ENCODE measurements around the gene BRD4. TPM values are rescaled to one million over a fixed set of nuclear protein-coding genes. Genes with fewer than 3 reads are reported as not detected.

BRD4 gene
- polyA plus RNA-seq, 3 donors from 2014 or later = 4.3 to 16.7 (median 7.0) TPM

DNA sequence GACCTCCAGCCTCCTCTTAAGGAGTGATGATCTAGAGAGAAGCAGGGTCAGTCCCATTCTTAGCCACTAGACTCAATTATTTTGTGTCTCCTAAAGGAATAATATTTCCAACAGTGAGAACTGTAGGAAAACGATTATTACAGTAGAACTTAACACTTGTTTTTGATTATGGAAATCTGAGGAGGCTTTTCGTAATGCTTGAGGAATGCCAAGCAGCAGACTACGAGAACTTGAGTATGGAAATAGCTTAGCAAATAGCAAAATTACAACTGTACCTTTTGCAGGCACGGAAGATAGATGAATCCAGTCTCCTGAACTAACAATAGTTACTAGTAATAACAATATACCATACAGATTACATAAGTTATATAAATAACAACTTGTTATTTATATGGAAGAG is 12.2 kb downstream of the BRD4 start:
- Mint-ChIP-seq H3K27me3 (ENCODE audit: low read depth in 3 of 3) (no peaks in the 10 kb centered on the region), H3K4me3 (peak overlapping the region in 3 of 5 donors; percentile 34 to 48 (median 42)), H3K36me3 (no peaks in the 10 kb centered on the region), H3K4me1 (peaks cover 88 to 90% of the 10 kb centered on the region in 2 donors), H3K27ac (peak overlapping the region in 3 of 6 donors; percentile 25 to 47 (median 46)), H3K9me3 (peaks cover 0 to 2% (median 0%) of the 10 kb centered on the region in 6 donors)
- DNase-seq = no peak

DNA sequence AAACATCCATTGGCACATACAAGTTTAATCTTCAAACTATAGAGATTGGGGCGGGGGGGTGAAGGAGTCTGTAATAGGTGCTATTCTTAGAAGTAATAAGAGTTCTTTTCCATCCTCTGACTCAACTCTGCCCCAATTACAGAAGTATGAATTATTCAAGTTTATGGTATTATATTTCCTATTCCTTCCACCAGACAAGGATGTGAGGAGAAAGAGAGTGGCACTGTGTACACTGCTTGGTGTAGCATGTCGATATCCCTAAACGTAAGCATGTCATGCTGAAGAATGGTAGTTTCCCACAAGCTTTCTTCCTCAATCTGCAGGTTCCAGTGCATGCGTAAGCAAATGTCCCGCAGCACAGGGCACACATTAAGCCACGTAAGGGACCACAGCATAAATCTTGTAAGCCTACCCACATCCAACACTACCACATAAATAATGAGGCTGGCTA is 14.1 kb downstream of the BRD4 start:
- H3K27ac Mint-ChIP-seq = peak overlapping the region; percentile 48 to 84 (median 64)
- peaks cover 85 to 89% of the 10 kb centered on the region in 2 donors for H3K4me1 Mint-ChIP-seq
- H3K9me3 Mint-ChIP-seq = no peaks in the 10 kb centered on the region
- H3K4me3 Mint-ChIP-seq = peak overlapping the region; percentile 17 to 74 (median 60)
- DNase-seq = no peak
- H3K27me3 Mint-ChIP-seq (ENCODE audit: low read depth in 3 of 3) = no peaks in the 10 kb centered on the region
- no peaks in the 10 kb centered on the region for H3K36me3 Mint-ChIP-seq

DNA sequence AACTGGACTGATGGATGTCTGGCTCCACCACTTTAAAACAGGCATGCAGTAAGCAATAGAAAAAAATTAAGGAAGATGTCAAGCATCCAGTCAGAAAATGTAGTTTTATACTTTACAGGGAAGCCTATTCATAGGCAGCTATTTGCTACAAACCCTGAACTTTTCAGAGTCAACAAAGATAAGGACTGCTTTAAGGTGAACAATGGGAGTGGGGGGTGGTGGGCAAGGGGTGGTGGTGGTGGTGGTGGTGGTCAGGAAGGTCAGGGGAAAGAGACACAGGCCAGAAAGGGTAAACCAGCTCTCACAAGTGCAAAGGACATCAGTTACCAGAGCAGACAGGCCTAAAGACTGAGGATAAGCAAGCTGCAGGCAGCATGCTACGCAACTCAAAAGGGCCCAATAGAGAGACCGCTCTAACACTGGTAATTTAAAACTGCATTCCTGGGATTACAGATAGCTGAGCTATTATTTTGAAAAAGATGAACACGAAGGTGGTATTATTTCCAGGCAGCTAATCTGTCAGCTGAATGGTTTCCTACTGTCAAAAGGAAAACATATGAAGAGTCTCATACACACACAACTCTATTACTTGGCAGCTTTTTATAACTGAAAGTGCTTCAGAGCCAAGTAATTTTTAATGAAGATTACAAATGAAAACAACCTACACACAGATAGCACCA is 14.8 kb downstream of the BRD4 start:
- Mint-ChIP-seq H3K4me3 (peak overlapping the region; percentile 41 to 74 (median 60)), H3K27ac (peak overlapping the region; percentile 48 to 88 (median 82)), H3K4me1 (peaks cover 86 to 90% of the 10 kb centered on the region in 2 donors), H3K36me3 (no peaks in the 10 kb centered on the region), H3K9me3 (no peaks in the 10 kb centered on the region), H3K27me3 (ENCODE audit: low read depth in 3 of 3) (peaks cover 0 to 3% (median 0%) of the 10 kb centered on the region in 3 donors)
- DNase-seq = no peak

DNA sequence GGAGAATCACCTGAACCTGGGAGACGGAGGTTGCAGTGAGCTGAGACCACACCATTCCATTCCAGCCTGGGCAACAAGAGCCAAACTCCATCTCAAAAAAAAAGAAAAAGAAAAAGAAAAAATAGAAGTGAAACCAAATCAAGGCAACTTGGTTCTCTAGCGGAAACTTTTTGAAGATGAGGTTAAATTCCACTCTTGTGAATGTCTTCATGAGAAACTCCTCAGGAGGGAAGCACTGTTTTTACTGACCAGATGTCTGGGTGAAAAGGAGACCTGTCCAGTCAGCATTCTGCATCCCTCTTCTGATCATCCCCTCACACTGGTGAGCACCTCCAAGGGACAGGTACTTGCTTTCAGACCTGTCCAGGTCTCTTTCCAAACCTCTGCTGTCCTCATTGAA is 15.8 kb downstream of the BRD4 start:
- Mint-ChIP-seq H3K27me3 (ENCODE audit: low read depth in 3 of 3) (peaks cover 0 to 3% (median 0%) of the 10 kb centered on the region in 3 donors), H3K27ac (peak overlapping the region; percentile 61 to 88 (median 82)), H3K4me3 (peak overlapping the region; percentile 41 to 74 (median 53)), H3K36me3 (no peaks in the 10 kb centered on the region), H3K9me3 (no peaks in the 10 kb centered on the region), H3K4me1 (peaks cover 89 to 90% of the 10 kb centered on the region in 2 donors)
- no peak for DNase-seq

DNA sequence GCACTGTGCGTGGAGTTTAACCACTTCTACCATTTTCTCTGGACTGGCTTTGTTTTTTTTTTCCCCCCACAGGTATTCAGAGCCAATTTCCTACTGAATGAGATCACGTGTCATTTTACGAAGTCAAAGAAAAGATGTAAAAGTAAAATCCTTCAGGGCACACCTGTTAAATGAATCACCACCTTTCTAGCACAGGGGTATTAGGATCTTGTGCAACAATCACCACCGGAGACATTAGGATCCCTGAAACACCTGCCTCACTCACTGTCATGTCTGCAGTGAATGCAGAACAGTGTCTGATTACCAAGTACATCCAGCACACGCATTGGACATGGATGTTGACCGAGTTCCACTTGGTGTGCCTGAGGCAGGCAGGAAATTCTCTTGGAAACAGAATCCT is 17.2 kb downstream of the BRD4 start:
- Mint-ChIP-seq H3K4me3 (peak overlapping the region; percentile 21 to 49 (median 40)), H3K27ac (peak overlapping the region; percentile 2 to 60 (median 46)), H3K27me3 (ENCODE audit: low read depth in 3 of 3) (peaks cover 0 to 3% (median 0%) of the 10 kb centered on the region in 3 donors), H3K9me3 (no peaks in the 10 kb centered on the region), H3K4me1 (peaks cover 85 to 86% of the 10 kb centered on the region in 2 donors), H3K36me3 (no peaks in the 10 kb centered on the region)
- DNase-seq = no peak

DNA sequence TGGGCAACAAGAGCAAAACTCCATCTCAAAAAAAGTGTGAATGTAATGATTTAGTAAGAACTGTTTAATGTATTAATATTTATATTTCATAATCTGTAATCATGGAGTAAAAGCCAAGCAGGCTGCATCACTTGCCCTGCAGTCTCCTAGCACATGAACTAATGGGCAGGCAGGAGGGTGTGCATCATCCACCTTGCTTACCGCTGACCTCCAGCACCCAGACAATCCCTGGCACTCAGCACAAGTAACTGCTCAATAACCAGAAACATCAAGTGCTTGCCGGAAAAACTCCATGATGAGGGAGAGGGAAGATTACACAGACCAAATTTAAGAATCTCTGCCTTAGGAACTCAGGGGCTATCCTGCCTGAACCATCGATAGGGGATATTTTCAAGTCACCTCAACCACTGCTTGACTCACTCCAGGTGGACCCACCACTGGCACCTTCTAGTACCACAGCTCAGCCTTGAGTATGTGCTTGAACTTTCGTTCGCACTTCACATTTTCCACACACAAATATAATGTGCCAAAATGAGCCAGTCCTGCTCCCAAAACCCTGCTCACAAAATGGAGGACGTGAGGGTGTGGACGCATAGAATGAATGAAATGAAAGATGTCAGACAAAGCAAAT is 18.6 kb downstream of the BRD4 start:
- Mint-ChIP-seq H3K27me3 (ENCODE audit: low read depth in 3 of 3) (peaks cover 0 to 3% (median 0%) of the 10 kb centered on the region in 3 donors), H3K4me1 (peaks cover 86 to 87% of the 10 kb centered on the region in 2 donors), H3K4me3 (peak overlapping the region in 1 of 5 donors; percentile 48), H3K27ac (peak overlapping the region in 5 of 6 donors; percentile 42 to 60 (median 55)), H3K9me3 (no peaks in the 10 kb centered on the region), H3K36me3 (no peaks in the 10 kb centered on the region)
- DNase-seq = no peak

DNA sequence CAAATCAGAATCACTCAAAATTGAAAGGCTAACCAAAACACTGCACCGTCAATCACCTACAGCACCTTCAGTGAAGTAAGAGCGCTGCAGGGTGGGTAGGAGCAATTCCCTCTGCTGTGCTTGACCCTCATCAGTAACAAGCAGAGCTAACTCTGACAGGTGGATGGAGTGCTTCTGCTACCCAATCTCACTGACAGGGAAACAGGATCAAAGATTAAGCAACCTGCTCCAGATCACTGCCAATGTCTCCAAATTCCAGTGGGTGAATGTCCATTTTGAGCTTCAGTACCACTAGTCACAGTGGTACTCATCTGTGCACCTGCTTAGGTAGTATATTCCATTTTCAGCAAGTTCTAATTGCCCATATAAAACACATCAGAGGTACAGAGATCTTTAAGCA is 25.2 kb downstream of the BRD4 start:
- Mint-ChIP-seq H3K27ac (peak overlapping the region in 5 of 6 donors; percentile 3 to 55 (median 13)), H3K4me1 (peaks cover 83% of the 10 kb centered on the region in 2 donors), H3K4me3 (peak overlapping the region in 2 of 5 donors; percentile 26 to 68), H3K36me3 (no peaks in the 10 kb centered on the region), H3K9me3 (no peaks in the 10 kb centered on the region), H3K27me3 (ENCODE audit: low read depth in 3 of 3) (no peaks in the 10 kb centered on the region)
- DNase-seq = no peak

DNA sequence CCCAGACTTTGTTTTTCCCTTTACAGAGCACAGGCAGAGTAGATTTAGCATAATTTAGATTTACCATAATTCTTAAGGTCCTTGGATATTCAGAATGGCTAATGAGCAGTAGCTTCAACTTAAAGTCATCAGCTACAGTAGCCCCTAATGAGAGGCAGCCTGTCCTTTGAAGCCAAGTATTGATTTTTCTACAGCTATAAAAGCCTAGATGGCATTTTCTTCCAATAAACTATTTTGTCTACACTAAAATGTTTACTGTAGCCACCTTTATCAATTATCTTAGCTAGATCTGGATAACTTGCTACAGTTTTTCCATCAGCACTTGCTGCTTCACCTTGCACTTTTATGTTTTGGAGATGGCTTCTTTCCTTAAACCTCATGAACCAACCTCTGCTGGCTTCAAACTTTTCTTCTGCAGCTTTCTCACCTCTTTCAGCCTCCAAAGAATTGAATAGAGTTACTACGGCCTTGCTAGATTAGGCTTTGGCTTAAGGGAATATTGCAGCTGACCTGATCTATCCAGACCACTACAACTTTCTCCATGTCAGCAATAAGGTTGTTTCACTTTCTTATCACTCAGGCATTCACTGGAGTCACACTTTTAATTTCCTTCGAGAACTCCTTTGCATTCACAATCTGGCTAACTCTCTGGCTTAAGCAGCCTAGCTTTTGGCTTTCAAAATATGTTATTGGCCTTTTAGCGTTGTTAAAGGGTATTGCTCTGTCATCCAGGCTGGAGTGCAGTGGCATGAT is 26.6 kb downstream of the BRD4 start:
- Mint-ChIP-seq H3K36me3 (no peaks in the 10 kb centered on the region), H3K4me1 (peaks cover 80 to 83% of the 10 kb centered on the region in 2 donors), H3K9me3 (no peaks in the 10 kb centered on the region), H3K4me3 (peak overlapping the region; percentile 38 to 68 (median 45)), H3K27me3 (ENCODE audit: low read depth in 3 of 3) (no peaks in the 10 kb centered on the region), H3K27ac (peak overlapping the region in 5 of 6 donors; percentile 2 to 78 (median 56))
- DNase-seq = no peak

DNA sequence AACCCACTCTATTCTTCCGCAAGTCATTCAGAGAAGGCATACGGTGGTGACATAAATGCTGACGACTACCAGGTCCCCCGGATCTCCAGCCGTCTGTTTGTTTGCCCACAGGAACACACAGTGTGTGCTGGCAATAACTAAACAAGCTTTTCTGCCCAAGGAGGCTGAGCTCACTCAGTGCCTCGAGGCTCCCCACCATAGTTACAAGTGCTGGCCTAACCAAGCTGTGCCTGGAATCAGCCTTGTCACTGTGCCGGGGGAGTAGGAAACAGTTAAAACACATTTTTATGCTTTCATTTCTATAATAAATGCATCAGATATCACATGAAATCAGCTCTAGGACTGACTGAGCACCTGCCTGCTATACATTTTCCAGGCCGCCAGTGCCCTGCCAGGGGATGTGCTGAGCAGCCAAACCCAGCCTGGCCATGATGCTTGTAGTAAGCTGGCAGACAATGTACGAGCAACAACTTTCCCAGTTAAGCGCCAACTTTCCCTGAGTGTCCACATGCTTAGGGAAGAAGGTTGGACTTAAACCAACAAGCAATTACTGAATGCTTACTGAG is 28.1 kb downstream of the BRD4 start:
- DNase-seq = no peak
- Mint-ChIP-seq H3K4me1 (peaks cover 82 to 87% of the 10 kb centered on the region in 2 donors), H3K36me3 (no peaks in the 10 kb centered on the region), H3K27me3 (ENCODE audit: low read depth in 3 of 3) (no peaks in the 10 kb centered on the region), H3K4me3 (peak overlapping the region; percentile 17 to 71 (median 49)), H3K9me3 (no peaks in the 10 kb centered on the region), H3K27ac (peak overlapping the region; percentile 15 to 79 (median 62))

DNA sequence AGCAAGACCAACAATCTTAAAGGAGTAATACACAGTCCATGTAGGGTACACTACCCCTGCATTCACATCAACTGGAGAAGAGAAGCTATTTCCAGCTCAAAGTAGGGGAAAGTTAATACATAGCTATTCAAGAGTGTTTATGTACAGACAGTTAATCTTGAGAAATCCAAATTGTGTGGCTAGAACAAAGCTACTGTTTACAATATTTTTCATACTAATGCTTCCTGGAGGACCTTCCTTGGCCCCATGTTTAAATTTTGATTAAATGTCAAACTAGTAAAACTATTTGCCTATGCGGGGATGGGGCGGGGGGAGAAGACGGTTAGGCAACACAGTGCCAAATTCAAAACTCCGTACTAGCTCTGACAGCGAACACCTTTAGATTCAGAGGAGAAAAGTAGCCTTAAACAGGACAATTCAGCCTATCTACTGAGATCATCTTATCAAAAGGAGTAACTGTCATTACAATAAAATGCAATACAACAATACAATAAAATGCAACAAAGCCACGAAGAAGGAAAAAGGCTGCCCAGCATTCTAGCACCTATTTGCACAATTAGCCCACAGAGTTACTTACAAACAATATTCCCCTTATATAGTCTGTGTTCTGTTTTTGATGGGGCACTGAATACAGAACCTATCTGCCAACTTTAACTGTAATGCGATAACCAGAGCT is 29.1 kb downstream of the BRD4 start:
- Mint-ChIP-seq H3K4me1 (peaks cover 89% of the 10 kb centered on the region in 2 donors), H3K4me3 (peak overlapping the region; percentile 15 to 70 (median 38)), H3K36me3 (no peaks in the 10 kb centered on the region), H3K9me3 (no peaks in the 10 kb centered on the region), H3K27me3 (ENCODE audit: low read depth in 3 of 3) (no peaks in the 10 kb centered on the region), H3K27ac (peak overlapping the region; percentile 28 to 82 (median 68))
- no peak for DNase-seq

DNA sequence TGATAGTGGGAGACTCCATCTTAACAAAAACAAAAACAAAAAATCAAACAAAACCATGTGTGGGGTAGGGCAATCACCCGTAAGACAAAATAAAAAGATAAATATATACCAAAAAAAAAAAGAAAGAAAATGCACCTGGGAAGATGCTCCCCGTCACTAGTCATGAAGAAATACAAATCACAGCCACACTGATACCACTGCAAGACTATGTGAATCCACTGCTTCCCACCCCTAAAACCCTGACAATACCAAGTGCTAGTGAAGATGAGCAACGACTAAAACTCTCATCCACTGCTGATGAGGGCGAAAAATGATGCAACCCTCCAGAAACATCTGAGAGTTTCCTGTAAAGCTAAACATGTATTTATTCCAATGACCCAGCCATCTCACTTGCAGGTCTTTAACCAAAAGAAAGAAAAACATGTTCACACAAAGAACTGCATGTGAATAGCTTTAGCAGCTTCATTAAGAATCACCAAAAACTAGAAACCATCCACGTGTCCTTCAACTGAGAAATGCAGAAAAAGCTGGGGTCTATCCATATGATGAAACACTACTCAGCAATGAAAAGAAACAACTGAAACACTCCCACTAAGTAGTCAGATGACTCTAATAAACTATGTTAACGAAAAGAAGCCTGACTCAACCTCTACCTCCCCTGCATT is 31.7 kb downstream of the BRD4 start:
- H3K27ac Mint-ChIP-seq = peak overlapping the region in 5 of 6 donors; percentile 54 to 83 (median 70)
- H3K9me3 Mint-ChIP-seq = no peaks in the 10 kb centered on the region
- no peaks in the 10 kb centered on the region for H3K36me3 Mint-ChIP-seq
- DNase-seq = no peak
- peaks cover 94% of the 10 kb centered on the region in 2 donors for H3K4me1 Mint-ChIP-seq
- peak overlapping the region; percentile 24 to 74 (median 59) for H3K4me3 Mint-ChIP-seq
- H3K27me3 Mint-ChIP-seq (ENCODE audit: low read depth in 3 of 3) = peaks cover 0 to 2% (median 0%) of the 10 kb centered on the region in 3 donors

DNA sequence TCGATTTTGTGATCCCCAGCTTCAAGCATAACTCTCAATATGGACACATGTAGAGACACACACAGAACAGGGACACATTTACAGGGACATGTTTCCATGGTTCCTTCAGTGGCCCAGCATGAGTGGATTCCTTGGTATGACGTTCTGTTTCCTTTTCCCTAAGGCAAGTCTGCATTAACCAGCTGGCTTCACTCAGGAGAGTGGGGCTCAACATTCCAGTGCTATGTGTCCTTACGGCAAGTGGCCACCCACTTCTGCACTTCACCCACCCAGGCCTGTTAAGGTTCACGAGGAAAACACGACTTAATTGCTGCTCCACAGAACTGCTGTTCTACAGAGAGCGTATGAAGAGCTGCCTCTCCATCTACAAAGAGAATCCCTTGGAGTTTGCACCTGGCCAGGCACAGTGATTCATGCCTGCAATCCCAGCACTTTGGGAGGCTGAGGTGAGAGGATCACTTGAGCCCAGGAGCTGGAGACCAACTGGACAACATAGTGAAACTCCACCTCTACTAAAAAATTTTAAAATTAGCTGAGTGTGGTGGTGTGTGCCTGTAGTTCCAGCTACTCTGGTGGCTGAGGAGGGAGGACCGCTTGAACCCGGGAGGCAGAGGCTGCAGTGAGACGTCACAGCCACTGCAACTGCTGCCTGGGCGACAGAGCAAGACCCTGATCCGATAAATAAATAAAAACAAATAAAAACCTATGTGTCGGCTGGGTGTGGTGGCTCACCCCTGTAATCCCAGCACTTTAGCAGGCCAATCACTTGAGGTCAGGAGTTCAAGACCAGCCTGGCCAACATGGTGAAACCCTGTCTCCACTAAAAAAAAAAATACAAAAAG is 32.5 kb downstream of the BRD4 start:
- DNase-seq = no peak
- H3K27me3 Mint-ChIP-seq (ENCODE audit: low read depth in 3 of 3) = peaks cover 0 to 5% (median 2%) of the 10 kb centered on the region in 3 donors
- H3K27ac Mint-ChIP-seq = peak overlapping the region in 4 of 6 donors; percentile 8 to 76 (median 52)
- H3K9me3 Mint-ChIP-seq = no peaks in the 10 kb centered on the region
- H3K36me3 Mint-ChIP-seq = no peaks in the 10 kb centered on the region
- peaks cover 94 to 97% of the 10 kb centered on the region in 2 donors for H3K4me1 Mint-ChIP-seq
- peak overlapping the region in 3 of 5 donors; percentile 47 to 58 (median 51) for H3K4me3 Mint-ChIP-seq
